Measurements from ENCODE around the gene RRAS2.

DNA sequence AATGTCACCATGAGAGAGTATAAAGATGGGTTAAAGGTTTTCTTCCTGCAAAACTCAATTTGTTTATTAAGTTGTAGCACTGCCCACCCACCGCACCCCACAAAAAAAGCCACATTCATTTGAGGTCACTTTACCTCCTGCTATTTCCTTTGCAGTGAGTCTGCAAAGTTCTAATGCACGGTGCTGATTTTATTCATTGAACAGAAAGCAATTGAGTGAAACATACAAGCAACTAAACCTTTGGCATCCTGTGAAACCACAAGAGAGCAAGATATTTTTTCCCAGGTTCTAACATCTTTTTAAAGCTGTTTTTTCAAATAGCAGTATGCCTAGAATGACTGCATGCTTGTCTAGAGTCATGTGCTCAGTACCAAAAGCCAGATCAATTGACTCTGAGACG, 39.0 kb downstream of the RRAS2 start:
- TF ChIP-seq, protein P1, sequence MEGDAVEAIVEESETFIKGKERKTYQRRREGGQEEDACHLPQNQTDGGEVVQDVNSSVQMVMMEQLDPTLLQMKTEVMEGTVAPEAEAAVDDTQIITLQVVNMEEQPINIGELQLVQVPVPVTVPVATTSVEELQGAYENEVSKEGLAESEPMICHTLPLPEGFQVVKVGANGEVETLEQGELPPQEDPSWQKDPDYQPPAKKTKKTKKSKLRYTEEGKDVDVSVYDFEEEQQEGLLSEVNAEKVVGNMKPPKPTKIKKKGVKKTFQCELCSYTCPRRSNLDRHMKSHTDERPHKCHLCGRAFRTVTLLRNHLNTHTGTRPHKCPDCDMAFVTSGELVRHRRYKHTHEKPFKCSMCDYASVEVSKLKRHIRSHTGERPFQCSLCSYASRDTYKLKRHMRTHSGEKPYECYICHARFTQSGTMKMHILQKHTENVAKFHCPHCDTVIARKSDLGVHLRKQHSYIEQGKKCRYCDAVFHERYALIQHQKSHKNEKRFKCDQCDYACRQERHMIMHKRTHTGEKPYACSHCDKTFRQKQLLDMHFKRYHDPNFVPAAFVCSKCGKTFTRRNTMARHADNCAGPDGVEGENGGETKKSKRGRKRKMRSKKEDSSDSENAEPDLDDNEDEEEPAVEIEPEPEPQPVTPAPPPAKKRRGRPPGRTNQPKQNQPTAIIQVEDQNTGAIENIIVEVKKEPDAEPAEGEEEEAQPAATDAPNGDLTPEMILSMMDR (IDR thresholded peaks at IDR 0.05; ENCODE audit: insufficient read depth, low read length) = no peak
- TF ChIP-seq POLR2AphosphoS5 (IDR thresholded peaks at IDR 0.05; ENCODE audit: low read depth) = no peak

Data from HL-60 (cell line).